ENCODE measurements around the gene GPR150. TPM values are rescaled to one million over a fixed set of nuclear protein-coding genes. Genes with fewer than 3 reads are reported as not detected.

Gene GPR150
- total and polyA plus RNA-seq, 4 donors = 0.06 to 0.57 (median 0.46) TPM

Other genes starting within 250 kb of the GPR150 start
- 10 to 100 TPM in 1 of 2 donors, 1 to 10 TPM in 1; 2.4 to 26.9 TPM for gene FAM81B, start 228.7 kb upstream of the GPR150 start, total RNA-seq
- gene FAM81B, start 228.7 kb upstream of the GPR150 start, polyA plus RNA-seq (ENCODE audit: insufficient read length in 2 of 2) = 10 to 100 TPM in 1 of 2 donors, 1 to 10 TPM in 1; 5.4 to 13.9 TPM
- gene SKIC3, start 65.1 kb upstream of the GPR150 start, total RNA-seq = 100 to 1,000 TPM in 1 of 2 donors, 10 to 100 TPM in 1; 93.4 to 169 TPM
- gene SKIC3, start 65.1 kb upstream of the GPR150 start, polyA plus RNA-seq (ENCODE audit: insufficient read length in 2 of 2) = 10 to 100 TPM; 59.0 to 64.5 TPM
- 10 to 100 TPM in 1 of 2 donors, 1 to 10 TPM in 1; 8.7 to 11.6 TPM for gene ARSK, start 65.0 kb upstream of the GPR150 start, total RNA-seq
- 1 to 10 TPM; 9.1 to 9.8 TPM for gene ARSK, start 65.0 kb upstream of the GPR150 start, polyA plus RNA-seq (ENCODE audit: insufficient read length in 2 of 2)
- gene RFESD, start 26.7 kb downstream of the GPR150 start, total RNA-seq = 1 to 10 TPM; 6.2 to 6.8 TPM
- gene RFESD, start 26.7 kb downstream of the GPR150 start, polyA plus RNA-seq (ENCODE audit: insufficient read length in 2 of 2) = 1 to 10 TPM; 2.3 to 2.9 TPM
- 1 to 10 TPM in 1 of 2 donors, under 1 TPM in 1; 0.40 to 1.2 TPM for gene SPATA9, start 62.9 kb downstream of the GPR150 start, total RNA-seq
- gene SPATA9, start 62.9 kb downstream of the GPR150 start, polyA plus RNA-seq (ENCODE audit: insufficient read length in 2 of 2) = 1 to 10 TPM; 1.6 to 1.7 TPM
- gene RHOBTB3, start 111.2 kb downstream of the GPR150 start, total RNA-seq = 100 to 1,000 TPM in 1 of 2 donors, 10 to 100 TPM in 1; 91.0 to 182 TPM
- gene RHOBTB3, start 111.2 kb downstream of the GPR150 start, polyA plus RNA-seq (ENCODE audit: insufficient read length in 2 of 2) = 10 to 100 TPM; 44.2 to 68.6 TPM
- gene GLRX, start 202.6 kb downstream of the GPR150 start, total RNA-seq = 10 to 100 TPM in 1 of 2 donors, 1 to 10 TPM in 1; 8.4 to 17.6 TPM
- 10 to 100 TPM; 25.9 to 37.4 TPM for gene GLRX, start 202.6 kb downstream of the GPR150 start, polyA plus RNA-seq (ENCODE audit: insufficient read length in 2 of 2)

Measured in spinal cord (tissue), 4 donors.